Stimulated activated CD4-positive, alpha-beta T cell treated with anti-CD3 and anti-CD28 coated beads, TNF-alpha, amount 100 ng/mL, for 4 hours (primary cell): ENCODE data around the gene FBXO33.

ENCODE experiments used
- DNase-seq, 3 experiments: peaks; one replicate each; pipeline ENCODE4 v3.0.0-alpha.2; 2020; ENCODE audit warnings: low read depth in 3 of 3

Gene FBXO33

DNA sequence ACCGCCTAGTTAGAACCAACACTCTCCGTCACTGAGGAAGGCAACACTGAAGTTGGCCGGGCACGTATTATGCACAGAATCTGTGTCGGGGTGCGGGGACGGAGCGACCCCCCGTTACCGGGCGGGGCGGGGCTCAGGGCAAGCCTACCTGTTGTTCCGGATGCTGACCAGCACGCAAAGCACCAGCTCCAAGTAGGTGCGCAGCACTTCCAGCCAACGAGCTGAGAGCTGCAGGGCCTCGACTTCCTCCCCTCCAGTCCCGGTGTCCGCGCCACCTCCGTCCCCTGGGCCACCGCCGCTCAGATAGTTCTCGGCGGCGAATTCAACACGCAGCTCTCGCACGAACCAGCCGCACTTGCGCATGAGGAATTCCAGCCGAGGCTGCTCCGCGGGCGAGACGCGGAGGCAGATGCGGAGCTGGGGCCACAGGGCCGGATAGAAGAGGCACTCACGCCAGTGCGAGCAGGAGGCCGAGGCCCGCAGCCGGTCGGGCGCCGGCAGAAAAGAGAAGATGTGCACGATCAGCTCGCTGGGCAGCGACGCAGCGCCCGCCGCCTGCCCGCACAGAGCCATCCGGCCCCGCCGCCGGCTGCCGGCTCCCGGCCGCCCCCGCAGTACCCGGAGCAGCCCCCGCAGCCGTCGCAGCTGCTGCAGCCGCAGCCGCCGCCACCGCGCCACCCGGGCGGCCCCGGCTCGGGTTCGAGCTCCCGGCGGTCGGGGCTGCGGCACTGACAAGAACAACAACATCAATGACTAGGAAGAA, 636 bp downstream of the FBXO33 start:
- DNase-seq, result peak; percentile 2 to 13 (median 5)

DNA sequence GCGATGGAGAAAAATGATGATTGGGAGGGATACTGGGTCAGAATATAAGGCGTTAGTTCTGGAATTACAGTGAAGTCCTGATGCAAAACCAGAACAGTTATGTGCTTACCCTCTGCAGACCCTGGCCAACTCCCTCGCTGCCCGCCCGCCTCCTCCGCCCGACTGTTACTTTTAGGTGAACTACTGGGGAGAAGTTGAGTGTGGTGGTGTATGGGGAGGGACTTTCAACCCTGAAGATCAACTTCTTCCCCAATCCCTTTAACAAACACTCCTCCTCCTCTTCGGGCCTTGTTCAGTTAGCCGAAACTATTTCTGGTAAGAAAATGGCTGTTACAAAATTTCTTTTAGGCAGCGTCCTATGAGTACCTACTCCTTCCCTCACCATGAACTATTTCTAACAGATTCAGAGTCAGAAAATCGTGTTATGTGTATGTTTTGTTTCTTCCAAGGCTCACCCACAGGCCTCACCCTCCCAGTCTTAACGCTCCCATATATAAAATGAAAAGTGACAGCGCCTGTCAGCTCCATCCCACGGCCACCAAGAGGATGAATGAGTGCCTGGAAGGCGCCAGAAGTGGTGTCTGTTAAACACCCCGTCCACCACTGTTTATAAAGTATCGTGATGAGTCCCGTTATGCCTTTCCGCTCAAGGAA, 1.3 kb downstream of the FBXO33 start:
- DNase-seq, result no peak

- no peak for DNase-seq
Observed at GRCh38 chr14:39428118-39428517, 4.1 kb downstream of the FBXO33 start.

- DNase-seq, result no peak
Observed at GRCh38 chr14:39426605-39427004, 5.6 kb downstream of the FBXO33 start.

DNA sequence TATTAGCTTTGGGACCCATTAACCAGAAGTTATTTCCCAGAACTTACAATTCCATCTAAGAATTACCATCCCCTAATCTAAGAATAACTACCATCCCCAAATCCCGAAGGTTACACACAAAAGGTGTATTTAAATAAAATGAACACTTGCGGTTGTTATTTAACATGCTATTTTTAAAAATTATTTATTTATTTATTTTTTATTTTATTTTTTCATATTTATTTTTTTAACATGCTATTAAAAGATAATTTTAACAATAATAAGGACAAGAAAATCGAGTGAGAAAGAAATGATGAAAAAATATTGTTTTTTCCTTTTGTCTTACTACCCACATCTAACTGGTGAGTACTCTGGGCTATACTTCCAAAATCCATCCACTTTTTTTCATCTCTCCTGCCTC, 6.3 kb downstream of the FBXO33 start:
- no peak for DNase-seq

DNA sequence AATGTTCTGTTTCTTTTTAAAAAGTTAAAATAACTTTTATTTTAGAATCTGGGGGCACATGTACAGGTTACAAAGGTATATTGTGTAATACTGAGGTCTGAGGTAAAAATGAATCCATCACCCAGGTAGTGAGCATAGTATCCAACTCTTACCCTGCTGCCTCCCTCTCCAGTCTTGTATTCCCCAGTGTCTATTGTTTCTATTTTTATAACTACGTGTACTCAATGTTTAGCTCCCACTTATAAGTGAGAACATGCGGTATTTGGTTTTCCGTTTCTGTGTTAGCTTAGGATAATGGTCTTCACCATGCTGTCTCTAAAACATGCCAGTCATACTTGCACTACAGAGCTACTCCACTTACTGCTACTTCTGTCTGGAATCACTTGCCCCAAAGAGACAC, 8.4 kb downstream of the FBXO33 start:
- no peak for DNase-seq

GRCh38 chr14:39422243-39422642, 10.0 kb downstream of the FBXO33 start:
- DNase-seq, result no peak

DNA sequence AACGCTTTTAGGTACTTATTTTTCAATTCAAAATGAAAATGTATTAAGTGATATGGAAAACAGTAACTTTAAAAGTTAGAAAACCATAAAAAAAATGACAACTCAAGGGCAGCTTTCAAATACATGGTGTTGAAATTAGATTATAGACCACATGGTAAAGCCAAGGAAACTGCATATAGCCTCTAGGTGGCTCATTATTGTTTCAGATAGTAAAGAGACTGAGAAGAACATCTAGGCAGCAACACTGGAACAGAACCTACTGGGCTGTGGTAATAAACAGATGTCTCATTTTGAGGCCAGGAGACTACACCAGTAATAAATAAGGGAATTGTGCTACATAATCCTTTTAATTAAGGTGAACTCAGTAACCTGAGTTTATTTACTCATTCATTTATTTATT, 13.0 kb downstream of the FBXO33 start:
- DNase-seq, result no peak

DNA sequence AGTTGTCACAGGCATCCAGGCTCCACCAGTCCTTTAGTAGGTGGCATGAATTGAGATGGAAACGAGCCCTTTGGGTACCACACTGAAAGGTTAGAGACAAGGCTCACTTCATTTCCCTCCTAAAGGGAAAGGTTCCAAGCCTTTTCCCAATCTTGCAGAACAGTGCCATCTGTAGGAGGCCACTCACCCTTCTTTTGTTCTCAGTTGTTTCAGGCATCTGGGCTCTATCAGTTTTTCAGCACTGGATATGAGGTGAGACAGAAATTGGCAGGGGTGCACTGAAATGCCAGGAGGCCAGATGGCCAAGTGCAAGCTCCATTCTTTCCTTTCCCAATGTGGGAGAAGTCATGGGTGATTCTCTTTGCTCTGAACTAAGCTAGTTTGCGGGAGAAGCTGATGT, 15.2 kb downstream of the FBXO33 start:
- no peak for DNase-seq

- no peak for DNase-seq
Observed at GRCh38 chr14:39416072-39416471, 16.2 kb downstream of the FBXO33 start.

- no peak for DNase-seq
Observed at GRCh38 chr14:39406560-39406959, 25.7 kb downstream of the FBXO33 start.

DNA sequence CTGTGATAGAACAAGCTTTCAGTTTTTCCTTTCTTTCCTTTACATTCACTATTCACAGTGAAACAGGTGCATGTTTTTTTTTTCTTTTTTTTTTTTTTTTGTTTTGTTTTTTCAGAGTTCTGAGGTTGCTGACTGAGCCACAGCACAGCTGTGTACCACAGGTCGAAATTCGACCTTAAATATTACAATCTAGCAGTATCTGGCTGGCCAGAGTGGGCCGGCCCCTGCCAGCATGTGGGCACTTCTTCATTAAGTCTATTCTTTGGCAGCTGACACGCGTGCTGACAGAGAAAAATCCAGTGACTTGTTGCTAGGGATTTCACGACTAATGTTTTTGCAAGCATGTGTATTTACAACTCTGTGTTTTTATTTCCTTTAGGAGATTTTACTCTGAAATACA, 33.9 kb downstream of the FBXO33 start:
- no peak for DNase-seq

GRCh38 chr14:39396448-39396847, 35.8 kb downstream of the FBXO33 start:
- no peak for DNase-seq

DNA sequence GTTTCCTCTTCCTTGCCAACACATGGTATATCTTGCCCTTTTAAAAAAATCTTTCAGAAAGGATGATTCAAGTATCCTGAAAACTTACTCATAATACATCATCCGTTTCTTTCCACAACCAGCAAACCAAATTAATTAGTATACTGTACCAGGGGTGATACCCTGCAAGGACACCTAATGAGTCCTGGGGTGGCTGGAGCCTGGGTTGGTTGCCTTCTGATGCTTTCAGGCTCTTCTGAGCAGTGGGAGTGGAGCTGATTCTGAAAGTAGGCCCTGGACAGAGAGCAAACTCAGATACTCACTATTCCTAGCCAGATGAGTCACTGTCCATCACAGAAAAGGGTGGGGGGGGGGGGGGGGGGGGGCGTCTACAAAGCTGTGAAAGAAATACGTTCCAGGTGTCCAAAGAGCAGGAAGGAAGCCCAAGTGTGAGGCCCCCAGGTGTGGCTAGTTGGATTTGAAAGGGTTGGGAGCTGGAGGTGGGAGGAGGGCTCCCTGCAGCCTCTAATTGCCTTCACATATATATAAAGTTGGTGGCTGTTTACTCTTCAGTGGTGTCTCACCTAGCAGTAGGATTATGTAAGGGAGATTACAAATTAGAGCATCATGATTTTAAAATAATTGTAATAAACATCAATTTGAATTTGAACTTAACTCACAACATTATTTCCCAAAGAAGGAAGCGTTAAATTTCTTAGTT, 36.5 kb downstream of the FBXO33 start:
- no peak for DNase-seq

- DNase-seq, result no peak
Observed at GRCh38 chr14:39393289-39393688, 38.9 kb downstream of the FBXO33 start.

GRCh38 chr14:39384177-39384576, 48.1 kb downstream of the FBXO33 start:
- DNase-seq, result no peak

DNA sequence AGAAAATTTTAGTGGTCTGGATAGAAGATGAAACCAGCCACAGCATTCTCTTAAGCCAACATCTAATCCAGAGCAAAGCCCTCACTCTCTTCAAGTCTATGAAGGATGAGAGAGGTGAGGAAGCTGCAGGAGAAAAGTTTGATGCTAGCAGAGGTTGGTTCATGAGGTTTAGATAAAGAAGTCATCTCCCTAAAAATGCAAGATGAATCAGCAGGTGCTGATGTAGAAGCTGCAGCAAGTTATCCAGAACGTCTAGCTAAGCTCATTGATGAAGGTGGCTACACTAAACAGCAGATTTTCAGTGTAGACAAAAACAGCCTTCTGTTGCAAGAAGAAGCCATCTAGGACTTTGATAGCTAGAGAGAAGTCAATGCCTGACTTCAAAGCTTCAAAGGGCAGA, 48.5 kb downstream of the FBXO33 start:
- DNase-seq, result no peak

DNA sequence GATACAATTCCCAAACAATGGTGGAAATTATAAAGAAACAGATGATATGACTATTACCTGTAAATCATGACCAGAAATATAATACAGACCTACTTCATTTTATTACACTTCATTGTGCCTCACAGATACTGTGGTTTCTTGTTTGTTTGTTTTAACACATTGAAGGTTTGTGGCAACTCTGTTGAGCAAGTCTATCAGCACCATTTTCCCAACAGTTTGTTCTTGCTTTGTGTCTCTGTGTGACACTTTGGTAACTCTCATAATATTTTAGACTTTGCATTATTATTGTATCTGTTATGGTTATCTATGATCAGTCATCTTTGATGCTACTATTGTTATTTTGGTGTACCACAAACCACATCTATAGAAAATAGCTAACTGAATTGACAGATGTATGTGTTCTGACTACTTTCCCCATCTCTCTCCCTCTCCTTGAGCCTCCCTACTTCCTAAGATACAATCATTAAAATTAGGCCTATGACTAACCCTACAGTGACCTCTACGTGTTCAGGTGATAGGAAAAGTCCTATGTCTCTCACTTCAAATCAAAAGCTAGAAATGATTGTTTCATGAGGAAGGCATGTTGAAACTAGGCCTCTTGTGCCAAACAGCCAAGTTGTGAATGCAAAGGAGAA, 49.1 kb downstream of the FBXO33 start:
- no peak for DNase-seq

DNA sequence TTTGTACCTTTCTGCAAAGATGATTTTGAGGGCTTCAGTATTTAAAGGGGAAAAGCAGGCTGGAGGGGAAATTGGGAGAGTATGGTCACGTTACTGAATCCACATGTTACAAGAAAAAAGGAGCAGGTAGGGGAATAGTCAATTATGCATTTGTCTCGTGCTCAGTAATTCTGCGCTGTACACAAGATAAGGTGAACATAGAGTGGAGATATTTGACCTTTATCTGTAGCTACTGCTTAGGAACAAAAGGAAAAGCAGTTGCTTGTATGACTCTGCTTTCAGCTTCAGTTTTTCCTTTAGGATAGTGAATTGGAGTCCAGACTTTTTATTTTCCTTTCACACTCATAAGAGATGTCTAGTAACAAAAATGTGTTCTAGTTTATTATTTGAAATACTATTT, 49.8 kb downstream of the FBXO33 start:
- no peak for DNase-seq

GRCh38 chr14:39381366-39381765, 50.9 kb downstream of the FBXO33 start:
- no peak for DNase-seq

DNA sequence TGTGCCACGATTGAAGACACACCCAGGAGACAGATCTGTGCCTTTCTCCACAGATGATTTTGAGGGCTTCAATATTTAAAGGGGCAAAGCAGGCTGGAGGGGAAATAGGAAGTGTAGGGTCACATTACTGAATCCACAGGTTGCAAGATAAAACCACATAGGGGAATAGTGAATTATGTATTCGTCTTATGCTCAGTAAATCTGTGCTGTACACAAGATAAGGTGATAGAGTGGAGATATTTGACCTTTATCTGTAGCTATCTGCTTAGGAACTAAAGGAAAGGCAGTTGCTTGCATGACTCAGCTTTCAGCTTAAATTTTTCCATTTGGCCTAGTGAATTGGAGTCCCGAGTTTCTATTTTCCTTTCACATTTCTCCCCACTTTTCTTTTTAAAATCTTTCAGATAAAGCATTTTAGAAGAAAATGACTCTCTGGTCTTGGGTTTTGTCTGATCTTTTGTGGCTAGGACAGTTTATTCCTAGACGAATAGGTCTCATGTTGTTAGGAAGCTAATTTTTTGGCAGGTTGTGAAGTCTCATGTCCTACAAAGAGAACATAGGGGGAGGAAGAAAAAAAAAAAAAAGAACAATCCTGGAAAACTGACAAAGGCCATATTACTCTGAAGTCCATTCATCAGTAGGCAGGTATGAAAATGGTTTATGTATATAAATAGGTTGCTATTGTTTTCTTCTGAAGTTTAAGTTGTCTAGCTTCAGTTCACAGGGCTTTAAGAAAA, 55.4 kb downstream of the FBXO33 start:
- DNase-seq, result no peak

- DNase-seq, result no peak
Observed at GRCh38 chr14:39374851-39375250, 57.4 kb downstream of the FBXO33 start.
